Activated naive CD4-positive, alpha-beta T cell treated with anti-CD3 and anti-CD28 coated beads, Interleukin-2, amount 10 ng/mL, durations not matched to agents 7 days and 5 days (primary cell): ENCODE results near the gene NYAP2.

Source experiments
- CTCF ChIA-PET: fragments of 350-600 bp; sonication (Branson Sonifier 250); formaldehyde crosslinking; loops from one replicate; lab custom pipeline; 2021; ENCODE audit warnings: antibody characterized with exemption; lab: Charles Lee
- DNase-seq: peaks from one replicate; pipeline ENCODE4 v3.0.0-alpha.2; 2020
- H3K27ac Mint-ChIP-seq: one replicate; pipeline ENCODE4 v1.8.0; 2021; ENCODE audit warnings: mild to moderate bottlenecking, moderate library complexity, mixed read lengths
- H3K27me3 Mint-ChIP-seq: one replicate; pipeline ENCODE4 v1.8.0; 2021; ENCODE audit warnings: mild to moderate bottlenecking, mixed read lengths
- H3K36me3 Mint-ChIP-seq: one replicate; pipeline ENCODE4 v1.8.0; 2021; ENCODE audit warnings: mixed read lengths
- H3K4me1 Mint-ChIP-seq: one replicate; pipeline ENCODE4 v1.8.0; 2021; ENCODE audit warnings: mixed read lengths
- H3K4me3 Mint-ChIP-seq: one replicate; pipeline ENCODE4 v1.8.0; 2021; ENCODE audit warnings: mild to moderate bottlenecking, moderate library complexity, mixed read lengths
- H3K9me3 Mint-ChIP-seq: one replicate; pipeline ENCODE4 v1.8.0; 2021; ENCODE audit warnings: mixed read lengths

The NYAP2 gene

DNA sequence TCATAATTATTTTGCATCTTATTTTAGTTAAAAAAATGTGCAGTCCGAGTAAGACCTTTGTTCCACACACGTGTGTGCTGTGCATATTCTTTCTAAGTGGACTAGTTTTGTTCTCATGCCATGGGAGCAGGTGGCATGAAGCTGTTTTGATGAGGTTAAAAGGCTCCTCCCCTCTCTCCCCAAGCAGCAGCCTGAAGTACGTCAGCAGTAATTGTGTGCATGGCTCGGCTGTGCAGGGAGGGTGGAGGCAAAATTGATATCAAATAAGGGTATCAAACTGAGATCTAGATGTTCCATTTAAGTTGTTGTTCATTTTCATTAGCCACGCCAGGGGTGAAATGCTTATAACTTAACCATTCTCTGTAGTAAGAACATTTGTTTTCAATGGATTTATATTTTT lies at the start of gene NYAP2:
NYAP2 (plus strand) TSS at position 207 of the 400 bp plus-strand sequence. CDS start 9,171 bp downstream, outside the sequence.
- DNase-seq, result no peak
- no peak within 1 kb of the TSS for H3K27ac Mint-ChIP-seq
- CTCF ChIA-PET, result no interaction called here

DNA sequence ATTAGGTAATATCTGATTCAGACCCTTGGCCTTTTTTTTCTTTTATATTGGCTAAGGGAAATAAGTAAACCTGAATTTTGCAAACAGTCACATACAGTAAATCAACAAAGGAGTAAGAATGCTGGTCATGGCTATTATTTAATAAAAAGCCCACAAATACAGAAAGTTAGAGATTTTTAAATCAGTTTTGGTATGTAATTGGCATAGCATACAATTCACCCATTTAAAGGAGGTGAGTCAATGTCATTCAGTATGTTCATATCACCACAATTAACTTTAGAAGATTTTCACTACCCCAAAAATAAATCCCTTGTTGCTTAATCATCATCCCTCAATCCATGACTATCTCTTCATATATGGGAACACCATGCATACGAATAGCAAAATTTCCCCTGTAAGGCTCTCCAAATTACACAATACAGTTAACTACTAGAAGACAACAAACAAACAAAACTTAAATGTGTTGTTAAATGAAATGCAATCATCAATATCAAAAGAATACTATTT lies 45.9 kb upstream of the NYAP2 start:
- Mint-ChIP-seq H3K36me3 (no peaks in the 10 kb centered on the region), H3K27me3 (no peaks in the 10 kb centered on the region), H3K4me3 (no peak overlapping the region), H3K27ac (no peak overlapping the region), H3K9me3 (no peaks in the 10 kb centered on the region), H3K4me1 (no peaks in the 10 kb centered on the region)
- no peak for DNase-seq
- CTCF ChIA-PET, result interaction anchor here (0.7 kb wide), 1 partner anchor 21 kb away, joined by 3 read pairs; no protein-coding TSS in a partner anchor

More for the DNA sequence above, at the start of gene NYAP2:
- Mint-ChIP-seq H3K4me3 (no peak within 1 kb of the TSS), H3K27me3 (peaks cover 5% of the 10 kb centered on the region), H3K36me3 (no peaks in the 10 kb centered on the region), H3K4me1 (no peaks in the 10 kb centered on the region), H3K9me3 (no peaks in the 10 kb centered on the region)

DNA sequence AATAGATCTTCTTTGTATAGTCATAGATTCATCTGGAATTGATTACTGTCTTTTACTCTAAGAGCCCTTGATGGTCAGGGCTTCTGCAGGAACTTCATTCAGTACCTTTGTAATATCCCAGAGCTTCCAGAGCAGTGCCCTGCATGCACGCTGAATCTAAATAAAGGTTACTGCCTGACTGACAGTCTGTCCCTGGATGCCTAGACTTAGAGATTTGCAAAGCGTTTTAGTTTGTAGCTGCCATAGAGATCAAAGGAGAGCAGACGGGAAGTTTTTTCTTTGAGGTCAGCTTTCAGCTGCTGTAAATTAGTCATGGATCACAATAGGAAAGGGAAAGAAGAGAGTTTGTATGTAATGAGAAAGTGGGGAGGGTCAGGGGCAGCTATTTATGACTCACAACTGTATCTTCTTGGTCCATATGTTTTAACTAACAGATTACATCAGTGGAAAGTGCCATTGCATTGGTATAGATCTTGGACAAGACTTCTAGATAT lies 45.2 kb upstream of the NYAP2 start:
- no peaks in the 10 kb centered on the region for H3K27me3 Mint-ChIP-seq
- no peaks in the 10 kb centered on the region for H3K9me3 Mint-ChIP-seq
- CTCF ChIA-PET, result interaction anchor here (0.7 kb wide), 1 partner anchor 21 kb away, joined by 3 read pairs; no protein-coding TSS in a partner anchor
- H3K4me1 Mint-ChIP-seq, result no peaks in the 10 kb centered on the region
- no peak for DNase-seq
- no peak overlapping the region for H3K27ac Mint-ChIP-seq
- H3K36me3 Mint-ChIP-seq, result no peaks in the 10 kb centered on the region
- H3K4me3 Mint-ChIP-seq, result no peak overlapping the region

DNA sequence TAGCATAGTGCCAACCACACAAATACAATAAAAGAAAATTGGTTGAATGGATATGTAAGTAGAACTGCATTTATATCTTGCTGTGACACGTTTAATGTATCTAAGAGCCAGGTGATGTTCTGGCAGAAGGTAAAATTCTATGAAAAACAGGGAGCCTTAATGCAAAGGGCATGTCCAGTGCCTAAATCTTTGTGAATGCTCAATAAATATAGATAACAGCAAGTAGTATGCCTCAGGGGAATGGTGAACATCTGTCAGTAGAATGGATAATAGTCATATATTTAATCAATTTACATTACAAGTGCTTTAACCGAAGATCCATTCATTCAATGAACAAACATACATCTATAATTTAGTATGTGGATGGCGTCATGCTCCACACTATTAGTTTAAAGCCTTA lies 43.7 kb upstream of the NYAP2 start:
- Mint-ChIP-seq H3K4me3 (no peak overlapping the region), H3K27me3 (no peaks in the 10 kb centered on the region), H3K27ac (no peak overlapping the region), H3K36me3 (no peaks in the 10 kb centered on the region), H3K4me1 (no peaks in the 10 kb centered on the region), H3K9me3 (no peaks in the 10 kb centered on the region)
- DNase-seq, result no peak
- CTCF ChIA-PET, result no interaction called here

DNA sequence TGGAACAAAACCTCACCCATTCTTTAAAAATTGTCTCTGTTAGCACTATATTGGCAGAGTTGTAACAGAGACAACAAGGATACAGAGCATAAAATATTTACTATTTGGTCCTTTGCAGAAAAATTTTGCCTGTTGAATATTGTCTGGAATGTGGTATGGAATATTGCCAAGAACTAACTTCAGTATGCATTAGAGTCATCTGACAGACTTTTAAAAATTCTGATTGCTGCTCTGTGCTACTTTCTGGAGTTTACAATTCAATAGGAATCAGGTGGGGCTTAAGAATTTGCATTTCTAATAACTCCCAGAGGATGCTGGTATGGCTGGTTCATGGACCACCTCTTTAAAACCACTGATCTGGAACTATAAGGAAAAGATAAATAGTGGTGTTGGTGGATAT lies 32.8 kb upstream of the NYAP2 start:
- Mint-ChIP-seq H3K27ac (no peak overlapping the region), H3K4me3 (no peak overlapping the region), H3K9me3 (no peaks in the 10 kb centered on the region), H3K4me1 (no peaks in the 10 kb centered on the region), H3K36me3 (no peaks in the 10 kb centered on the region), H3K27me3 (no peaks in the 10 kb centered on the region)
- CTCF ChIA-PET, result no interaction called here
- no peak for DNase-seq

DNA sequence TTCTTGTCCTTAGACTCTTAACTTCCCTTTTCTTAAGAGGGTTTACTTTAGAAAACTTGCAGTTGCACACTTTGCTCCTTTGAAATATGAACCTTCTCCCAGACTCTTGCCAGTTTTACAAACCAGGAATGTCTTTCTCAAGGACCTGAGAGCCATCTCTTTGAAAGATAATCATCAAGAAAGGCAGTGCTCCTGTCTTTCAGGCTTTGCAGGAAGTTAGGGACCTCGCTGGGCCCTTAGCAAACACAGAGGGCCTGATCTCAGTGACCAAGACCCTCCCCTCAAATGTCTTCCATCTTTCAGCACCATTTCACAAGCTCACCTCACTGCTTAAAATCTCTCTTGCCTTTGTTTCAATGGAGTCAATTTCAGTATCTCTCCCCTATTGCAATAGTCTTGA lies 32.0 kb upstream of the NYAP2 start:
- Mint-ChIP-seq H3K4me3 (no peak overlapping the region), H3K4me1 (no peaks in the 10 kb centered on the region), H3K36me3 (no peaks in the 10 kb centered on the region), H3K27me3 (no peaks in the 10 kb centered on the region), H3K9me3 (no peaks in the 10 kb centered on the region), H3K27ac (no peak overlapping the region)
- DNase-seq, result no peak
- CTCF ChIA-PET, result no interaction called here

DNA sequence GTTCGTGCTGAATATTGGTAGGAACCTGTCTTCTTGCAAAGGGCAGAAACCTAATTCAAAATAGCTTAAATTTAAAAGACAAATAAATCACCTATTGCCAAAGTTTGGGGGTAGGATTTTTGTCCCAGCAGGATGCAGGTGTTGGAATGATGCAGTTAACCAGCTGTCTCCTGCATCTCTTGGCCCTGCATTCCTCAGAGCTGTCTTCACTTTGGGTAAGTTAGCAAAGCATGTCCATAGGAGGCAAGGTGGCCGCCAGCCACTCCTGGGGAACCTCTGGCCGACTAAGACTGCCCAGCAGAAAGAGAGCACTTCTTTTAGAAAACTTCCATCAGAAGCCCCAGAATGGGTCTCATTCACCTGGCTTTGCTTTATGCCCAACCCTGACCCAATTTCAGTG lies 20.5 kb upstream of the NYAP2 start:
- no peak overlapping the region for H3K27ac Mint-ChIP-seq
- CTCF ChIA-PET, result no interaction called here
- DNase-seq, result no peak
- H3K4me3 Mint-ChIP-seq, result no peak overlapping the region
- H3K36me3 Mint-ChIP-seq, result no peaks in the 10 kb centered on the region
- no peaks in the 10 kb centered on the region for H3K9me3 Mint-ChIP-seq
- no peaks in the 10 kb centered on the region for H3K27me3 Mint-ChIP-seq
- no peaks in the 10 kb centered on the region for H3K4me1 Mint-ChIP-seq

DNA sequence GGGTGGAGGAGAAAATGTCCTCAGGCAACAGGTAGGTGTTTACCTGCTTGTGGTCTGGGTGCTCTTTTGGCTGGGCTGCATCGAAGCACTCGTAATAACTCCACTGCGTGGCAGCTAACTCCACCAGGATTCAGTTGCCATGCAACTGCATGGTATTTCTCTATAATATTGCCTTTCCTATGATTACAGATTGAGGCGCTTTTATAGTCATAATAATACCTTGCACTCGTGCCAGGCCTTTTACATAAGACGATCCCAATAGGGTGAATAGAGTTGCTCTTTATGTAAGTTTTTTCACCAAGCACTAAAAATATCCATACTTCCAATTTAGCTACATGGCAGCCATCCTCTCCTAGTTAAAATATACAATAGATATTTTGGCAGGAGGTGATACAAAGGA lies 19.7 kb upstream of the NYAP2 start:
- no peak overlapping the region for H3K27ac Mint-ChIP-seq

DNA sequence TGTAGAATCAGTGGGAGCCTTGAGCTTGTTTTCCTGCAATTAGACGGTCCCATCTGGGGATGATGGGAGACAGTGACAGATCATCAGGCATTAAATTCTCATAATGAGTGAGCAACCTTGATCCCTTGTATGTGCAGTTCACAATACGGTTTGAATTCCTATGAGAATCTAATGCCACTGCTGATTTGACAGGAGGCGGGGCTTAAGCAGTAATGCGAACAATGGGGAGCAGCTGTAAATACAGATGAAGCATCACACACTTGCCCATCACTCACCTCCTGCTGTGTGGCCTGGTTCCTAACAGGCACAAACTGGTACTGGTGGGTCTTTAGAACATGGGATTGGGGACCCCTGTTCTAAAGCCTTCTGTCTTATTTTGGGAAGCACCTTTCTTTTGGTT lies 17.9 kb upstream of the NYAP2 start:
- no peak overlapping the region for H3K4me3 Mint-ChIP-seq
- DNase-seq, result no peak
- no peaks in the 10 kb centered on the region for H3K4me1 Mint-ChIP-seq
- no peaks in the 10 kb centered on the region for H3K9me3 Mint-ChIP-seq
- H3K27me3 Mint-ChIP-seq, result no peaks in the 10 kb centered on the region
- CTCF ChIA-PET, result no interaction called here
- H3K27ac Mint-ChIP-seq, result no peak overlapping the region
- H3K36me3 Mint-ChIP-seq, result no peaks in the 10 kb centered on the region

More for the DNA sequence above, 19.7 kb upstream of the NYAP2 start:
- no peaks in the 10 kb centered on the region for H3K27me3 Mint-ChIP-seq
- no peak for DNase-seq
- H3K4me1 Mint-ChIP-seq, result no peaks in the 10 kb centered on the region
- CTCF ChIA-PET, result no interaction called here
- no peaks in the 10 kb centered on the region for H3K36me3 Mint-ChIP-seq
- H3K9me3 Mint-ChIP-seq, result no peaks in the 10 kb centered on the region
- H3K4me3 Mint-ChIP-seq, result no peak overlapping the region

DNA sequence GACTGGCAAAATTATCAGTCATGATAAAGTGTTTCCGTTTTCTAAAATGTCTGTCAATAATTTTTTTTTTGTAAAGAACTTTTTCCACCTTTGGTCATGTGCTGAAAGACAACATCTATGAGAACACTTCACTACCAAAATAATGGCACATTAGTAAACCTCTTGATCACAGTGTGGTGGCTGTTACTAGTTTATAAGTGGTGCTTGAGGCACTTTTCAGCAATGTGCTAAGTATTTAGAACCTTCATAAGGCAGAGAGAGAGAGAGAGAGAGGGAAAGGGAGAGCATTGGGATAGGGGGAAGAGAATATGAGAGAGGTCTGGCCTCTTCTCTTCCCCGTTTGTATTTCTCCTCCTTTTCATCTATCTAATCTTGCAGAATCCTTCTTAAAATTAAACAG lies 1.1 kb upstream of the NYAP2 start:
- Mint-ChIP-seq H3K36me3 (no peaks in the 10 kb centered on the region), H3K4me1 (no peaks in the 10 kb centered on the region), H3K27me3 (peaks cover 5% of the 10 kb centered on the region), H3K4me3 (no peak overlapping the region), H3K9me3 (no peaks in the 10 kb centered on the region), H3K27ac (no peak overlapping the region)
- CTCF ChIA-PET, result no interaction called here
- DNase-seq, result no peak

DNA sequence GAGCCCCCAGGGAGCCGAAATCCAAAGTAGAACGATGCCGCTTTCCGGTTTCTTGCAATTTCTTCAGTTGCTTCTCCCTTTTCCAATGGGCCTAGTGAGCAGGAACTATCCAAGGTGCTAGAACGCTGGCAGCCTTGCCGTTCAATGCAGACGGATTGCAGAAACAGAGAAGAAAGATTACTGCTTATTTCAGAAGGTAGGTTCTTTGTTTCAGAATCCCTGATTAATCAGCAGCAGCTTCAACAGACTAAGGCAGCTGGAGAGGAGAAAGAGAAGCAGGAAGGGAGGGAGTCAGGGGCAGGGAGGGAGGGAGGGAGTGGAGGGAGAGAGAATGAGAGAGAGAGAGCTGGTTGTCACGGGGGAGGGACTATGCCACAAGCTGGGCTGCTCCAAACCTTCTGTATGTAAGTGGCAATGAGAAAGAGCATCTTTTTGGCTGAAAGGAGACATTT lies 576 bp downstream of the NYAP2 start:
- CTCF ChIA-PET, result no interaction called here
- Mint-ChIP-seq H3K27me3 (peaks cover 5% of the 10 kb centered on the region), H3K4me3 (no peak overlapping the region), H3K36me3 (no peaks in the 10 kb centered on the region), H3K4me1 (no peaks in the 10 kb centered on the region), H3K9me3 (no peaks in the 10 kb centered on the region), H3K27ac (no peak overlapping the region)
- peak; percentile 33 for DNase-seq

DNA sequence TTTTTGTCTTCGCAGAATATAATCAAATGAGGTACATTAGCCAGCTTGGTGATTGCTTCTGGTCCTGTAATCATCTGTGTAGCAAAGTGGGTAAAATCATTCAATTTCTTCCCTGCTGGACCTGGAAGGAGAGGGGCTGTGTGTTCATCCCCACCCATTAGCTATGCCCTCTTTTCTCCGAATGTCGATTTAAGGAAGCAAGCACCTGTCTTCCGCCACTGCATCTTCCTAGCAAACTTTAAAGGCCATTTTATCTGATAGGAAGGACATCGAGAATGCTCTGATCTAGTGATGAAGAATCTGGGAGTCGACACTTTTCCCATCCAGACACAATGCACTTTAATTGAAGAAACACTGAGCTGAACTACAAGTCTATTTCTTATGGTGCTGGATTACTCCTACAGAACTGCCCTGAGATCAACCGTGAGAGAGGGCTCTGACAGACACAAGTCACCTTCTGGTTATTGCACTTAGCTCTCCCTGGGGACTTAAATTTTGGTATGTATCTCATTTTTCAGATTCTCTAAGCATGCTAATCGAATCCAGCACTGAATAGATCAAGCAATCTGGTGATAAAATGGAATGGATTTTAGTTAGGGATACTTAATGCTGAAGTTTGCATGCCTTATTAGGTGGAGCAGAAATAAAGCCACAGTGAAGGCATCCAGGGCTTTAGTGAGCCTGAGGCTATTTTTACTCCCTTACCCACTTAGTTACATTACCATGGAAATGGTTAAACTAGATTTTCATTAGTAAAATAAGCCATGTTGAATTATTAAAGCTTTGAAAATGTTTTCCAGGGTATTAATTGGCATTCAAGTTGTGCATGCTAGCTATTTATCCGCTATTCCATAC lies 1.3 kb downstream of the NYAP2 start:
- H3K27ac Mint-ChIP-seq, result no peak overlapping the region
- H3K4me3 Mint-ChIP-seq, result no peak overlapping the region
- no peaks in the 10 kb centered on the region for H3K9me3 Mint-ChIP-seq
- CTCF ChIA-PET, result no interaction called here
- H3K27me3 Mint-ChIP-seq, result peaks cover 5% of the 10 kb centered on the region
- no peaks in the 10 kb centered on the region for H3K36me3 Mint-ChIP-seq
- no peaks in the 10 kb centered on the region for H3K4me1 Mint-ChIP-seq
- DNase-seq, result no peak

DNA sequence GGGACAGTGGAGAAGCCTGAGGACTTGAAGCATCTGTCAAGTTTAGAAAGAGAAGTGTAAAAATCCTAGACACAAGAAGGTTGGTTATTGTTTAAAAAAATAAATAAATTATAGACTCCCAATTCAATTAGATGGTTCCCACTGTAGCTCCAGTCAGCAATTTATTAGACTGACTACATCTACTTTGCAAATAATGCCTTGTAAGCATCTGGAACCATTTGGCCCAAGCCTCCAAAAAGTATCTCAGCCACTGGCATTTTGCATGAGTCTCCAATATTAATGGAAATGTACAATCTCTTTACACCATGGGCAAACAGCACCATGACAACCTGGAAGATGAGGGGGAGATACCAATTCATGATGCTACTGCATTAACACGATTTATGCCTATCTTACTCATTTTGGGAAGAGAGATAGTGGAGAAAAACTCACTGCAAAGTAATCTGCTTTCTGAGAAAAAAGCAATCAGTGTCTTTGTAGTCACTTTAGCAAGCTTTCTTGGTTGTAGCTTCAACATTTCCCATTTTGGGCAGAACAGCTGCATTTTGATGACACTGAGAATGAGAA lies 2.8 kb downstream of the NYAP2 start:
- no peaks in the 10 kb centered on the region for H3K4me1 Mint-ChIP-seq
- no peak overlapping the region for H3K27ac Mint-ChIP-seq
- H3K9me3 Mint-ChIP-seq, result no peaks in the 10 kb centered on the region
- H3K36me3 Mint-ChIP-seq, result no peaks in the 10 kb centered on the region
- no peak overlapping the region for H3K4me3 Mint-ChIP-seq
- peaks cover 5% of the 10 kb centered on the region for H3K27me3 Mint-ChIP-seq
- DNase-seq, result no peak
- CTCF ChIA-PET, result no interaction called here

DNA sequence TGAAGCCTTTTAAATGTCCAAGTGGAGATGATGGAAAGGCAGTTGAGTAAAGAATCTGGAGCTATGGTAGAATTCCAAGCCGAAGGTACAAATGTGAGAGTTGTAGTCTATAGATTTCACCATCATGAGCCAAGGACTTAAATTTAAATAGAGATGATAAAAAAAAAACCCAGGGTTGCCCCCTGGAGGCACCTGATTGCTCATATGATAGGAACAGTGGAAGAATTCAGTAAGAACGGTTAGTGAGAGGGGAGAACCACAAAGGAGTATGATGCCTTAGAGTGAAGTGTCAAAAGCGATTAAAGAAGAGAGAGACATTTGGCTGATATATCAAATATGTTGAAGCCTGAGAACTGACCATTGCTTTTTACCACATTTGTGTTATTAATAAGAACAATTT lies 11.9 kb downstream of the NYAP2 start:
- no peaks in the 10 kb centered on the region for H3K9me3 Mint-ChIP-seq
- DNase-seq, result no peak
- H3K4me3 Mint-ChIP-seq, result no peak overlapping the region
- no peaks in the 10 kb centered on the region for H3K4me1 Mint-ChIP-seq
- CTCF ChIA-PET, result no interaction called here
- H3K36me3 Mint-ChIP-seq, result no peaks in the 10 kb centered on the region
- H3K27me3 Mint-ChIP-seq, result no peaks in the 10 kb centered on the region
- H3K27ac Mint-ChIP-seq, result no peak overlapping the region

DNA sequence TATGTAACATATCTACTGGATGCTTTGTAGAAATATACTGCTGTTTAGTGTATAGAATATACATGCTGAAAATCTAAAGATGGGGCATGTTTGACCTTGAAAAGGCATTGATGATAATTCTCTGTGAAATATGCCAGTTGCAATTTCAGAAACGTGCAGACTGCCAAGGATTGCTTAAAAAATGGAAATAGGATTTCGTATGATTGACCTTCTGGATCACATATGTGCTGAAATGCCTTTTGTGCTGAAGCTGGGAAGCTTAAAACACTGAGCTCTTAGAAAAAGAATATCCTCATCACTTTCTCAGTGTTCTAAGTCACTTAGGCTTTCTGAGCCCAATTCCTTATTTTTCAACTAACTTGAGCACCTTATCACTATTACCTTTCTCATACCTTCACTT lies 14.3 kb downstream of the NYAP2 start:
- Mint-ChIP-seq H3K27me3 (no peaks in the 10 kb centered on the region), H3K4me3 (no peak overlapping the region), H3K9me3 (no peaks in the 10 kb centered on the region), H3K4me1 (no peaks in the 10 kb centered on the region), H3K27ac (no peak overlapping the region), H3K36me3 (no peaks in the 10 kb centered on the region)
- no peak for DNase-seq
- CTCF ChIA-PET, result no interaction called here
